Measurements from ENCODE around the gene XPNPEP2.

Gene XPNPEP2

DNA sequence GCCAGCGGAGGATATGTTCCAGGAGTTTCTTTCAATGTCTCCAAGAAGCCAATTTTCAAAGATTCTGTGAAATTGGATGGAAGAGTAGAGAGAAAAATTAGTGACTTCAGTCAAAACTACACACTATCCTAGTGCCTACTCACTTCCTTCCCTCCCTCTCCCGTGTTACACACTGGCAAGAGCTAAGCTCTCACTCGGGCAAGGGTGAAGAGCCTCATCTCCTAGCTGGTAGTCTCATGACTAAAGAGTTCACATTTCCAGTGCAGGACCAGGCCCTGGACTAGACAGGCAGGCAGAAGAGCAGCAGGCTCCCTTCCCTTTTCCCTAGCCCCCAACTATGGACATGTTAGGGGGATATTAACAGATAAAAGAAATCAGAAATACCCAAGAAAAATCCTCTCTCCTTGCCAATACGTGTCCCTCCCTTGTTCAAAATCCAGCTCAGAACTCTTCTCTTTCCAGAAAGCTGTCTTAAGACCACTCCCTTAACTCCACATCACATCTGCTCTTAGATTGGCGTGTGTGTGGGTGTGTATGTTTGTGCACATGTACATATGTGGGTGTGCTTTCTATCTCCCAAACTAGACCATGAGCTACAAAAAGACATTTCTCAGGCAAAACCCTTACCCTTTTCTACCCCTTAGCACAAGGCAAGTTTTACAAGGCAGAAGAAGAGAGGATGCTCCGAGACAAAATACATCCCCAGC lies 75.0 kb downstream of the XPNPEP2 start:
- in situ Hi-C loops (cut with HindIII; ENCODE audit: low pct_ligation_motif_present, low pct_unique_long_range_greater_than_20kb, low sequenced_read_pairs), result no loop called here
- DNase-seq, result no peak

DNA sequence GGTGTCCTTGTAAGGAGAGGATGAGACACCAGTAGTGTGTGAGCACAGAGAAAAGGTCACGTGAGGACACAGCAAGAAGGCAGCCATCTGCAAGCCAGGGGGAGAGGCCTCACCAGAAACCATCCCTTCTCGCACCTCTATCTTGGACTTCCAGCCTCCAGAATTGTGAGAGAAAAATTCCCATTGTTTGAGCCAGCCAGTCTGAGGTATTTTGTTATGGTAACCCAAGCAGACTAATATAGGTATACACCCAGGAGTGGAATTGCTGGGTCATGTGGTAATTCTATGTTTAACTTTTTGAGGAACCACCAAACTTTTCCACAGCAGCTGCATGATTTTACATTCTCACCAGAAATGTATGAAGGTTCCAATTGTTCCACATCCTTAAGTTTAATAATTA lies 79.3 kb downstream of the XPNPEP2 start:
- no peak for DNase-seq
- in situ Hi-C loops (cut with HindIII; ENCODE audit: low pct_ligation_motif_present, low pct_unique_long_range_greater_than_20kb, low sequenced_read_pairs), result no loop called here
